GM21737 (cell line): ENCODE data around the gene PROC.
"Not testable (repeated sequence)": the region's sequence is repeated elsewhere in the genome, so short reads cannot be mapped to it uniquely, and the experiment has no call there.

Experiments
- ATAC-seq: cut with Tn5 transposase; IDR thresholded peaks from one replicate; pipeline ENCODE4 v1.9.1; 2021; ENCODE audit warnings: mild to moderate bottlenecking, moderate library complexity; ENCODE audit not compliant: unreplicated experiment

Gene PROC

DNA sequence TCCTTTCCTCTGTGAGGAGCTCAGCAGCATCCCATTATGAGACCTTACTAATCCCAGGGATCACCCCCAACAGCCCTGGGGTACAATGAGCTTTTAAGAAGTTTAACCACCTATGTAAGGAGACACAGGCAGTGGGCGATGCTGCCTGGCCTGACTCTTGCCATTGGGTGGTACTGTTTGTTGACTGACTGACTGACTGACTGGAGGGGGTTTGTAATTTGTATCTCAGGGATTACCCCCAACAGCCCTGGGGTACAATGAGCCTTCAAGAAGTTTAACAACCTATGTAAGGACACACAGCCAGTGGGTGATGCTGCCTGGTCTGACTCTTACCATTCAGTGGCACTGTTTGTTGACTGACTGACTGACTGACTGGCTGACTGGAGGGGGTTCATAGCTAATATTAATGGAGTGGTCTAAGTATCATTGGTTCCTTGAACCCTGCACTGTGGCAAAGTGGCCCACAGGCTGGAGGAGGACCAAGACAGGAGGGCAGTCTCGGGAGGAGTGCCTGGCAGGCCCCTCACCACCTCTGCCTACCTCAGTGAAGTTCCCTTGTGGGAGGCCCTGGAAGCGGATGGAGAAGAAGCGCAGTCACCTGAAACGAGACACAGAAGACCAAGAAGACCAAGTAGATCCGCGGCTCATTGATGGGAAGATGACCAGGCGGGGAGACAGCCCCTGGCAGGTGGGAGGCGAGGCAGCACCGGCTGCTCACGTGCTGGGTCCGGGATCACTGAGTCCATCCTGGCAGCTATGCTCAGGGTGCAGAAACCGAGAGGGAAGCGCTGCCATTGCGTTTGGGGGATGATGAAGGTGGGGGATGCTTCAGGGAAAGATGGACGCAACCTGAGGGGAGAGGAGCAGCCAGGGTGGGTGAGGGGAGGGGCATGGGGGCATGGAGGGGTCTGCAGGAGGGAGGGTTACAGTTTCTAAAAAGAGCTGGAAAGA lies 7.6 kb downstream of the PROC start:
- ATAC-seq, result no peak

GRCh38 chr2:127426501-127427354 lies 8.5 kb downstream of the PROC start:
- ATAC-seq, result no peak

DNA sequence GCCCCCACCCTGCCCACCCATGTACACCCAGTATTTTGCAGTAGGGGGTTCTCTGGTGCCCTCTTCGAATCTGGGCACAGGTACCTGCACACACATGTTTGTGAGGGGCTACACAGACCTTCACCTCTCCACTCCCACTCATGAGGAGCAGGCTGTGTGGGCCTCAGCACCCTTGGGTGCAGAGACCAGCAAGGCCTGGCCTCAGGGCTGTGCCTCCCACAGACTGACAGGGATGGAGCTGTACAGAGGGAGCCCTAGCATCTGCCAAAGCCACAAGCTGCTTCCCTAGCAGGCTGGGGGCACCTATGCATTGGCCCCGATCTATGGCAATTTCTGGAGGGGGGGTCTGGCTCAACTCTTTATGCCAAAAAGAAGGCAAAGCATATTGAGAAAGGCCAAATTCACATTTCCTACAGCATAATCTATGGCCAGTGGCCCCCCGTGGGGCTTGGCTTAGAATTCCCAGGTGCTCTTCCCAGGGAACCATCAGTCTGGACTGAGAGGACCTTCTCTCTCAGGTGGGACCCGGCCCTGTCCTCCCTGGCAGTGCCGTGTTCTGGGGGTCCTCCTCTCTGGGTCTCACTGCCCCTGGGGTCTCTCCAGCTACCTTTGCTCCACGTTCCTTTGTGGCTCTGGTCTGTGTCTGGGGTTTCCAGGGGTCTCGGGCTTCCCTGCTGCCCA lies 9.3 kb downstream of the PROC start:
- ATAC-seq, result no peak

- no peak for ATAC-seq
These were observed 10.0 kb downstream of the PROC start for GRCh38 chr2:127428057-127428814.

DNA sequence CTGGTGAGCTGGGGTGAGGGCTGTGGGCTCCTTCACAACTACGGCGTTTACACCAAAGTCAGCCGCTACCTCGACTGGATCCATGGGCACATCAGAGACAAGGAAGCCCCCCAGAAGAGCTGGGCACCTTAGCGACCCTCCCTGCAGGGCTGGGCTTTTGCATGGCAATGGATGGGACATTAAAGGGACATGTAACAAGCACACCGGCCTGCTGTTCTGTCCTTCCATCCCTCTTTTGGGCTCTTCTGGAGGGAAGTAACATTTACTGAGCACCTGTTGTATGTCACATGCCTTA lies 10.5 kb downstream of the PROC start:
- ATAC-seq, result no peak

GRCh38 chr2:127429291-127429690 lies 11.1 kb downstream of the PROC start:
- no peak for ATAC-seq

DNA sequence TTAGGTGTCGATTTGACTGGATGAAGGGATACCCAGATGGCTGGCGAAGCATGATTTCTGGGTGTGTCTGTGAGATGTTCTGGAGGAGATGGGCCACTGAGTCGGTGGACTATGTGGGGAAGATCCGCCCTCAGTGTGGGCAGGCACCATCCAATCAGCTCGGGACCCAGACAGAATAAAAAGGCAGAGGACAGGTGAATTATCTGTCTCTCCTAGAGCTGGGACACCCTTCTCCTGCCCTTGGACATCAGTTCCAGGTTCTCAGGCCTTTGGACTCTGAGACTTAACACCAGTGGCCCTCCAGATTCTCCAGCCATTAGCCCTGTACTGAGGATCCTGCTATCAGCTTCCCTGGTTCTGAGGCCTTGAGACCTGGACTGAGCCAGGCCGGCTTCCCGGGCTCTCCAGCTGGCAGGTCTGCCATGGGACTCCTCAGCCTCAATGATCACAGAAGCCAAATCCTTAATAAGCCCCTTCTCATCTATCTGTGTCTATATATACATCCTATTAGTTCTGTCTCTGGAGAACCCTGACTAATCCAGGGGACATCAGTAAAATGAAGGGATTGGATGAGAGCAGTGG lies 11.7 kb downstream of the PROC start:
- ATAC-seq, result no peak

- ATAC-seq, result no peak
These were observed 13.3 kb downstream of the PROC start for GRCh38 chr2:127431408-127432023.

- ATAC-seq, result no peak
These were observed 16.3 kb downstream of the PROC start for GRCh38 chr2:127434515-127434914.

- no peak for ATAC-seq
These were observed 18.8 kb downstream of the PROC start for GRCh38 chr2:127437056-127437455.

DNA sequence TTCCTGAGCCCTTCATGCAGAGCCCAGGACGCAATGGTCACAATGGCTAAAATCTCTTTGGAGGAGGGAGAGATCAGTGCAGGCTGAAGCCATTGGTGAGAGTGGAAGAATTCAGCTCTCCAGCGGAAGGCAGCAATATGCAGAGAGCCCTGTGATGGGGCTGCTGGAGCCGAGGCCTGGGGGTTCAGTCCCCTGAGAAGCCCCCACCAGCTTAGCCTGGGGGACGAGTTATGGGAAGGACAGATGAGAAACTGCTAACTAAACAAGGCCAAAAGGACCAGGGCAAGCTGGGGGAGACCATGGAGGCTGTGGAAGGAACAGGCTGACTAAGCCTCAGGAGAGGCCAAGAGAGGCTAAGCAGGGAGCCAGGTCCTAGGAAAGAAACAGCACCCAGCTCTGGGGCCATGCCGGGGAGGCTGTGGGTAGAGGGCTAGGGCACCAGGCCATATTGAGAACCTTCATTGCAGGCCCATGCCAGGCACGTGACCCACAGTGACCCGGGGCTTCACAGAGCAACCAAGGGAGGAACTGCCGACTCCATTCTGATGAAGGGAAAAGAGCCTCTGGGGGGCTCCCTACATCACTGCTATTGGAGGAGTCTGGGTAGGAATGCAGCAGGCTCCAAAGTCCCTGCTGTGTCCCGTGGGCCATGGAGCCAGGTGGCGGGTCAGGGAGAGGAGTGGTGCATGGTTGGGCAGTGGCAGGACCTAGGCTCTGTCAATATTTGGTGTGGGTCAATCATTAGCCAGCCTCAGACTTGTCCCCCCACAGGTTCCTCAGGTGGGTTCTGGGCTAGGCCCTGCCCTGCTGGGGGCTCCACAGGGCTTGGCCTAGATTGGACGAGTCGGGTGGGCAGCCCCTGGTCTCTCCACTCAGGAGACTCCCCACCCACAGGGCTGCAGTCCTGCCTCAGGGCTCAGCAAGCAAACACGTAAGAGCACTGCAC lies 19.8 kb downstream of the PROC start:
- ATAC-seq, result no peak

DNA sequence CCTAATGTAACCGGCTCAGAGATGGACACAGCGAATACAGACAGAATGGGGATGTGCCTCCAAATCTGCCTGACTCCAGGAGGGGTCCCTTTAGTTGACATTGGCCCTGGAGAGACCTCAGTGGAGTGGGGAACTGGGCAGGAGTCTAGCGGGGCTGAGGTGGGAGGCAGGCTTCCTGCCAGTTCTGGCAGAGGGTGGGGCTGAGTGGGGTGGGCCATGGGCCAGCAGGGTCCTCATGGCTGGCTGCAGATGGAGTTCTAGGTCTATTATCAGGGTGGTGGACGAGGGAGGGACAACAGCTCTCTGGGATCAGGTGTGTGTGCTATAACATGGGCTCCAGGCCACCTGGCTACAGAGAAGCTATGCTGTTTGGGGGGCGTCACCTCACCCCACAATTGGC lies 21.1 kb downstream of the PROC start:
- ATAC-seq, result no peak

DNA sequence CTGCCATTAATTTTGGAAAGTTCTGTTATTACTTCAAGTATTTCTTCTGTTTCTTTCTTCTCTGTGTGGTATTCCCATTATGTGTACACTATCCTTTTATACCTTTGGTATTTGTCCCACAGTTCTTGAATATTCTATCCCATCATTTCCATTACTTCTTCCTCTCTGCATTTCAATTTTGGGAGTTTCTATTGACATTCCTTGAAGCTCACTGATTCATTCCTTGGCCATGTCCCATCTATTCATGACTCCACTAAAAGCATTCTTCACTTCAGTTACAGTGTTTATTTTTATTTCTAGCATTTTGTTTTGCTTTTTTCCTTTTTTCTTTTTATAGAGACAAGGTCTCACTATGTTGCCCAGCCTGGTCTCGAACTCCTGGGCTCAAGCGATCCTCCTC lies 30.3 kb downstream of the PROC start:
- ATAC-seq, result no peak

- no peak for ATAC-seq
These were observed 31.2 kb downstream of the PROC start for GRCh38 chr2:127449414-127449813.

- ATAC-seq, result no peak
These were observed 31.7 kb downstream of the PROC start for GRCh38 chr2:127449898-127450297.

- no peak for ATAC-seq
These were observed 33.8 kb downstream of the PROC start for GRCh38 chr2:127451981-127452380.

- not testable (repeated sequence) for ATAC-seq
These were observed 34.2 kb downstream of the PROC start for GRCh38 chr2:127452423-127452822.

DNA sequence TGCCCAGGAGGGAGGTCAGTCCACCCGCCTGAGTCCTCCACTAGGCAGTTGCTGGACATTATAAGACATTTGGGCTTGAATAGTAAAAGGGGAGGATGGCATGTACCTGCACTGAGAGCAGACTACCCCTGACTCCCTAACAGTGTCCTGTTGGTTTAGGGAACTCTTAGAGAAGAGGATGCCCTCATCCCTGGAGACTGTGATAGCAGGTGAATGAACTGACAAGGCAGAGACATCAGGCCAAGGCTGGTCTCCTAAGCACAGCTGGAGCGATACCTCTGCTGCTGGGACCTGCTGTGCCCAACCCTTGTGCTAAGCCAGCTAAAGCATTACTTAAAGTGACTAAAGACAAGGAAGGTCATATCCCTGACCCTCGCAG lies 34.8 kb downstream of the PROC start:
- no peak for ATAC-seq
